HepG2 (cell line): ENCODE results near the gene SYT7. TPM values are rescaled to one million over a fixed set of nuclear protein-coding genes. Genes with fewer than 3 reads are reported as not detected.

Experiments used
- ATAC-seq: fragments of 200-7000 bp; cut with Tn5 transposase; 3 replicates; pipeline ENCODE4 v1.9.1; 2020; ENCODE audit warnings: mild to moderate bottlenecking, moderate library complexity
- BruUV-seq: library from RNA; stranded (reverse); fragments of 400-500 nt; replicated peaks from 2 replicates; lab custom pipeline; 2021; lab: Mats Ljungman, UMichigan
- CTCF ChIA-PET: fragments of 300-600 bp; formaldehyde crosslinking; extraction: SDS; loops from one replicate; lab custom pipeline; 2021; ENCODE audit warnings: low total read pairs, inconsistent platforms, low intra/inter-chr PET ratio; lab: Yijun Ruan, JAX
- POLR2A ChIA-PET: fragments of 350-600 bp; sonication (Branson Sonifier 250); formaldehyde crosslinking; loops from one replicate; lab custom pipeline; 2020; ENCODE audit warnings: antibody characterized with exemption, inconsistent platforms; lab: Yijun Ruan, JAX
- DNase-seq: peaks from one replicate; pipeline ENCODE4 v3.0.0-alpha.2; 2015; ENCODE audit warnings: low spot score
- FAIRE-seq: peaks from 3 replicates; lab custom pipeline; 2011; peaks lifted over from hg19 to GRCh38; lab: Jason Lieb, UNC
- H2AFZ ChIP-seq: one replicate; pipeline ENCODE4 v1.6.1; 2011; ENCODE audit warnings: low read length, inconsistent platforms
- H3K27ac ChIP-seq: fragments of 300-600 bp; 3 replicates; pipeline ENCODE4 v1.8.0; 2011; ENCODE audit warnings: mixed run types, mild to moderate bottlenecking, mixed read lengths, low read length, inconsistent platforms; ENCODE audit not compliant: insufficient read depth; ENCODE audit errors: extremely low read length
- H3K27me3 ChIP-seq, 2 experiments: fragments of 200-600 bp in 1 of 2; 2 replicates in 1 of 2; 3 replicates in 1 of 2; pipeline versions ENCODE4 v1.6.0 to v1.8.0; 2011; ENCODE audit warnings: low read length in 2 of 2, mild to moderate bottlenecking in 2 of 2, moderate library complexity in 2 of 2, inconsistent platforms in 1 of 2; ENCODE audit not compliant: insufficient read depth in 2 of 2, control insufficient read depth in 1 of 2
- H3K36me3 ChIP-seq, 2 experiments: fragments of 200-600 bp in 1 of 2; replicated peaks in 1 of 2; 2 replicates in 1 of 2; 3 replicates in 1 of 2; pipeline versions ENCODE4 v1.5.1 to v1.8.0; 2011; ENCODE audit warnings: low read length in 2 of 2, inconsistent platforms in 1 of 2; ENCODE audit not compliant: insufficient read depth in 2 of 2, control insufficient read depth in 1 of 2
- H3K4me1 ChIP-seq: 2 replicates; pipeline ENCODE4 v1.5.1; 2012; ENCODE audit warnings: low read length, inconsistent platforms; ENCODE audit not compliant: insufficient read depth
- H3K4me2 ChIP-seq: 2 replicates; pipeline ENCODE4 v1.6.0; 2011; ENCODE audit warnings: low read depth, low read length, inconsistent platforms
- H3K4me3 ChIP-seq, 3 experiments: fragments of 200-600 bp in 1 of 3; sonication (generic), shearing (Covaris generic) in 1 of 3; replicated peaks in 1 of 3; 2 replicates each; pipeline ENCODE4 v1.5.1; 2011 to 2016; ENCODE audit warnings: low read length in 3 of 3, inconsistent platforms in 2 of 3, low read depth in 2 of 3, mild to moderate bottlenecking in 2 of 3, control low read depth in 1 of 3, mixed read lengths in 1 of 3; ENCODE audit not compliant: insufficient read depth in 1 of 3
- H3K79me2 ChIP-seq: one replicate; pipeline ENCODE4 v1.6.1; 2011; ENCODE audit warnings: low read length, inconsistent platforms; ENCODE audit not compliant: insufficient read depth
- H3K9ac ChIP-seq: 2 replicates; pipeline ENCODE4 v1.6.0; 2011; ENCODE audit warnings: mild to moderate bottlenecking, low read depth, low read length, inconsistent platforms; ENCODE audit not compliant: insufficient read depth
- H3K9me3 ChIP-seq: 2 replicates; pipeline ENCODE4 v1.5.1; 2012; ENCODE audit warnings: mild to moderate bottlenecking, low read length
- H4K20me1 ChIP-seq: 2 replicates; pipeline ENCODE4 v1.6.0; 2011; ENCODE audit warnings: inconsistent platforms, mild to moderate bottlenecking, low read length, moderate library complexity; ENCODE audit not compliant: insufficient read depth
- CTCF ChIP-seq: sonication (generic); formaldehyde crosslinking; IDR thresholded peaks from 2 replicates; pipeline ENCODE4 v1.5.0; 2020; ENCODE audit warnings: mild to moderate bottlenecking, missing genetic modification reagents, moderate library complexity
- ZMAT5 ChIP-seq: sonication (generic); formaldehyde crosslinking; IDR thresholded peaks from 2 replicates; pipeline ENCODE4 v1.5.0; 2020; ENCODE audit warnings: mild to moderate bottlenecking, low read depth, missing genetic modification reagents, borderline replicate concordance
- WGBS: methylation state at CpG from one replicate; pipeline ENCODE4 v1.1.6; 2017; ENCODE audit warnings: low lambda C conversion rate; 5-methylcytosine and 5-hydroxymethylcytosine counted together
- in situ Hi-C: cut with HindIII; loops from 2 replicates; pipeline ENCODE4 v1.10.0; 2017; ENCODE audit warnings: low pct_unique_long_range_greater_than_20kb; ENCODE audit not compliant: extremely low pct_ligation_motif_present
- intact Hi-C: fragments of 100-400 bp; cut with micrococcal nuclease; formaldehyde crosslinking; loops from one replicate; pipeline ENCODE4 v1.10.0; 2022; ENCODE audit not compliant: unreplicated experiment
- polyA plus RNA-seq, 8 experiments: library from polyadenylated mRNA; depleted of rRNA in 3 of 8; stranded (reverse) in 7 of 8; unstranded in 1 of 8; fragments of >200 nt; fragmentation: Illumina TruSeq in 4 of 8; extraction: Trizol in 4 of 8; gene quantifications; 2 replicates each; pipeline versions ENCODE4 v1.2.1 to v1.2.3, GENCODE V29; 2011 to 2016; ENCODE audit warnings: low read depth in 4 of 8, missing spikeins in 1 of 8, mixed read lengths in 1 of 8; ENCODE audit not compliant: insufficient read depth in 1 of 8
- total RNA-seq, 5 experiments: library from RNA; depleted of rRNA; stranded (reverse); fragments of >200 nt; fragmentation: Illumina TruSeq; extraction: Trizol; gene quantifications; 2 replicates each; pipeline ENCODE4 v1.2.3, GENCODE V29; 2016; ENCODE audit warnings: low read depth in 1 of 5

Gene SYT7
- total and polyA plus RNA-seq, 2 of the 13 experiments (the other 11 are each of a cell fraction or from before 2014, with no cell fraction given) = 1.4 to 4.4 TPM

- Histone ChIP-seq H2AFZ (no peak overlapping the region), H3K9ac (no peak overlapping the region; the same call in 1 of the 2 replicates), H3K4me3 (no peak overlapping the region), H3K4me1 (peaks cover 45% of the 10 kb centered on the region), H3K9me3 (no peaks in the 10 kb centered on the region), H3K27me3 (peaks cover 5 to 37% of the 10 kb centered on the region in 2 experiments; a peak in 3 of 5 replicates), H3K4me2 (no peak overlapping the region; the same call in 1 of the 2 replicates), H3K79me2 (no peaks in the 10 kb centered on the region), H3K36me3 (no peaks in the 10 kb centered on the region), H4K20me1 (no peaks in the 10 kb centered on the region), H3K27ac (no peak overlapping the region)
- ATAC-seq (no peak), DNase-seq (no peak), FAIRE-seq (no peak)
- TF ChIP-seq CTCF (CRISPR knock-in tag) (peak; percentile 14; the same call in 1 of the 2 replicates), ZMAT5 (CRISPR knock-in tag) (no peak)
- BruUV-seq = no TSS peak
- intact Hi-C loops = loop anchor here (2.0 kb wide), 1 partner anchor 58 kb away; no protein-coding TSS in a partner anchor
- in situ Hi-C loops = no loop called here
- ChIA-PET CTCF (interaction anchor here (0.7 kb wide), 1 partner anchor 49 kb away, joined by 3 read pairs; no protein-coding TSS in a partner anchor), POLR2A (no interaction called here)
- 80% methylated on average over 14 of the region's 15 CpGs for WGBS
Measured at GRCh38 chr11:61578819-61579675, 1.8 kb downstream of the SYT7 start.
